GM13977 (cell line): ENCODE results near the gene PNMT.

Experiments
- DNase-seq: peaks from one replicate; pipeline ENCODE4 v3.0.0; 2012; ENCODE audit warnings: low spot score
- in situ Hi-C: fragments of 300-500 bp; cut with MboI; formaldehyde crosslinking; loops from one replicate; pipeline ENCODE4 v1.12.0; 2022; ENCODE audit warnings: low sequenced_read_pairs, low pct_unique_long_range_greater_than_20kb, mixed read lengths, inconsistent platforms; ENCODE audit not compliant: unreplicated experiment
- TF ChIP-seq, protein P1 (sequence below): IDR thresholded peaks from 2 replicates; pipeline ENCODE4 v1.5.1; 2012; ENCODE audit warnings: mild to moderate bottlenecking, control low read depth; ENCODE audit not compliant: insufficient read depth; ENCODE audit errors: extremely low read depth, missing control alignments

PNMT gene

DNA sequence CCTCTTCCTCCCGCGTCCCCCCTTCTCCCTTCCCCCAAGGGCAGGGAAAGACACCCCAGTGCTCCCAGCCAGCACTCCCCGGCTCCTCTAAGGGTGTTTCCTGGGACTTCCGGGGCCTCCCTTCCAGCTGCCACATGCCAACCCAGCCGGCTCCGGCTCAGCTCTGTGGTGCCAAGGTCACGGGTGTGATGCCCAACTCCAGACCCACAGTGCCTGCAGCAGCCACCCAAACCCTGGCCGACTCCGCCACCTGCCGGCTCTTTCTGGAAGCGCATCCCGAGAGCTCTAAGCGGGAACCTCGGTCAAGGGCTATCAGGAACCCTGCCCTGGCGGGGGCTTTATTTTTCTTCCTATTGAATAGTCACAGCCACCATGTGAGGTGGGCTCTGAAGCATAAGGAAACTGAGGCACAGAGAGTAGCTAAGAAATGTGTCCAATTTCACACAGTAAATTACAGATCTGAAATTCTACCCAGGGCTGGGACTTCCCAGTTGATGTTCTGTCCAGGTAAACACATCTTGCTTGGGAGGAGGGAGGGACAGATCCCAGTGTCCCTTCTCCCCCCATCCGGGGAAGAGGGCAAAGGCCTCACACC, 44.8 kb upstream of the PNMT start:
- in situ Hi-C loops = loop anchor here (10.0 kb wide), 1 partner anchor 131 kb away; no protein-coding TSS in a partner anchor
- TF ChIP-seq, protein P1, sequence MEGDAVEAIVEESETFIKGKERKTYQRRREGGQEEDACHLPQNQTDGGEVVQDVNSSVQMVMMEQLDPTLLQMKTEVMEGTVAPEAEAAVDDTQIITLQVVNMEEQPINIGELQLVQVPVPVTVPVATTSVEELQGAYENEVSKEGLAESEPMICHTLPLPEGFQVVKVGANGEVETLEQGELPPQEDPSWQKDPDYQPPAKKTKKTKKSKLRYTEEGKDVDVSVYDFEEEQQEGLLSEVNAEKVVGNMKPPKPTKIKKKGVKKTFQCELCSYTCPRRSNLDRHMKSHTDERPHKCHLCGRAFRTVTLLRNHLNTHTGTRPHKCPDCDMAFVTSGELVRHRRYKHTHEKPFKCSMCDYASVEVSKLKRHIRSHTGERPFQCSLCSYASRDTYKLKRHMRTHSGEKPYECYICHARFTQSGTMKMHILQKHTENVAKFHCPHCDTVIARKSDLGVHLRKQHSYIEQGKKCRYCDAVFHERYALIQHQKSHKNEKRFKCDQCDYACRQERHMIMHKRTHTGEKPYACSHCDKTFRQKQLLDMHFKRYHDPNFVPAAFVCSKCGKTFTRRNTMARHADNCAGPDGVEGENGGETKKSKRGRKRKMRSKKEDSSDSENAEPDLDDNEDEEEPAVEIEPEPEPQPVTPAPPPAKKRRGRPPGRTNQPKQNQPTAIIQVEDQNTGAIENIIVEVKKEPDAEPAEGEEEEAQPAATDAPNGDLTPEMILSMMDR = peak; percentile 93
- peak; percentile 87 for DNase-seq

DNA sequence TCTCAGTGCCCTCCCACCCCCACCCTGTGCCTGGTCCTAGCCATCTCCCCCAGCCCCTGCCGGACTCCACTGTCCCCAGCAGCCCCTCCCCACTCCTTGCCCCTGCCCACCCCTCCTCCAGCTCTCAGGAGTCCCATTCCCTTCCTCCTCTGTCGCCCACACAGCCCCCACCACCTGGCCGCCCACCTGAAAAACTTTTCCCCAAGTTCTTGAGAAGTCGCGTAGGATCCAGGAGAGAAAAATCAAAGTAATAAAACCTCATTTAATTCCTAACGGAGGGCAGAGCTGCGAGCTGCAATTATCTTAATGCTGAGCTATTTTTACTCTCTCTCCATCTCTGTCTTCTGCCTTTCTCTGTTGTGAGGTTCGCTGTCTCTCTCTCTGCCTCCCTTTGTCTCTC, 43.9 kb upstream of the PNMT start:
- in situ Hi-C loops = loop anchor here (10.0 kb wide), 1 partner anchor 130 kb away; no protein-coding TSS in a partner anchor
- TF ChIP-seq, protein P1 = no peak
- DNase-seq = no peak

DNA sequence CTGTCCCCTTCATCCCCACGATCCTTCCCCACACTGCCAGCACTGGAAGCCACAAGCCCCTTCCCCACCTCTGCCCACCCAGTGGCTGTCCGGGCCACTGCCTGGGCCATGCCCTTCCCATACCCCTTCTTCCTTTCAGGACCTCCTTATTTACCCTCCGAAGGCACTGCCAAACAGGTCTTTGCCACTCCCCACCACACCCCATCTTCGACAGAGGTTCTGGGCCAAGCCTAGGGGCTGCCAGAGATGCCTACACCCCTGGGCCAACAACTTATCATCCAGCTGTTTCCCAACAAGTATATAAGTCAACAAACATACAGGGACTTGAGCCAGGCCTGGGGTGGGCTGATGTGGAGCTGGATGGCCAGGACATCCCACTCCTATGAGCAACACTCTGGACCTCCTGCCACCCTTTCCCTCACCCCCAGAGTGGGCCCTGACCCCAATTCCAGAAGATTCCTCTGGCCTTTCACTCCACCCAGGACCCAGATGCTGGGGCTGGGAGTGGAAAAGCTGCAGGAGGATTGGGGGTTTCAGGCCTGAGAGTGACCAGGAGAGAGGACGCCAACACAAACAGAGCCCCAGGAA, 43.0 kb upstream of the PNMT start:
- TF ChIP-seq, protein P1 = no peak
- no peak for DNase-seq
- in situ Hi-C loops = loop anchor here (10.0 kb wide), 1 partner anchor 130 kb away; no protein-coding TSS in a partner anchor

DNA sequence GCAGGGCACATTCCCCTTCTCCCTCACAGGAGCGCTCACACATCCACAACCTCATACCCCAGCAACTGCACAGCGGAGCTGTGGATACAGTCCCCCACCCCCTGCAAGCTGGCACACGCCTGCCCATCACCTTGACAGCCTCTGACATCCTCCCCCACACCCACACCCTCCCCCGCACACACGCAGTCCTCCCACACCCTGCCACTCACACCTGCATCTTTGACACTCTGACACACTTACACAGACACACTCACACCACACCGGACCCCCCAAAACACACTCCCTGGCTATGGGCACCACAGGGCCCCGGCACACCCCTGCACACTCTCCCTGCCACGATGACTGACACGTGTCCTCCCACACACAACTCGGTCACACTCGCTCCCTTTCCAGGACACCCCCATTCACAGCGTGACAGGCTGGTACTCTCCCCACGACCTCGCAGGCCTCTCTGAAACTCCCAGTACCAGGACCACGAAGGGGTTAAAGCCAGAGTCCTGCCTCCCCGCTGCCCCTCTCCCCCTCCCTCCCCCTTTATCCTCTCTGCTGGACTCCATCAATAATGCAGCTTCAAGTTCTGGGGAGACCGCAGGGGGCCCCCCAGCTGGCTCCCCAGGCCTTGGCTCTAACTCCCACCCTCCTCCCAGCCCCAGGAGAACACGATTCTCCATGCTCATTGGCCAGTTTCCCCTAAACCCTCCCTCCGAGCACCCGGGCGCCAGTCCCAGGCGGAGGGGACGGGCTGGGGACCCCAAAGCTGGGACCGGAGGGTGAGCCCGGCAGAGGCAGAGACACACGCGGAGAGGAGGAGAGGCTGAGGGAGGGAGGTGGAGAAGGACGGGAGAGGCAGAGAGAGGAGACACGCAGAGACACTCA, 41.8 kb upstream of the PNMT start, which contains the start of gene PPP1R1B:
Gene PPP1R1B (plus strand): TSS at position 782 of the 876 bp plus-strand sequence. CDS start 441 bp downstream, outside the sequence.
- DNase-seq = no peak
- TF ChIP-seq, protein P1 = no peak
- in situ Hi-C loops = loop anchor here (10.0 kb wide), 1 partner anchor 128 kb away; no protein-coding TSS in a partner anchor

DNA sequence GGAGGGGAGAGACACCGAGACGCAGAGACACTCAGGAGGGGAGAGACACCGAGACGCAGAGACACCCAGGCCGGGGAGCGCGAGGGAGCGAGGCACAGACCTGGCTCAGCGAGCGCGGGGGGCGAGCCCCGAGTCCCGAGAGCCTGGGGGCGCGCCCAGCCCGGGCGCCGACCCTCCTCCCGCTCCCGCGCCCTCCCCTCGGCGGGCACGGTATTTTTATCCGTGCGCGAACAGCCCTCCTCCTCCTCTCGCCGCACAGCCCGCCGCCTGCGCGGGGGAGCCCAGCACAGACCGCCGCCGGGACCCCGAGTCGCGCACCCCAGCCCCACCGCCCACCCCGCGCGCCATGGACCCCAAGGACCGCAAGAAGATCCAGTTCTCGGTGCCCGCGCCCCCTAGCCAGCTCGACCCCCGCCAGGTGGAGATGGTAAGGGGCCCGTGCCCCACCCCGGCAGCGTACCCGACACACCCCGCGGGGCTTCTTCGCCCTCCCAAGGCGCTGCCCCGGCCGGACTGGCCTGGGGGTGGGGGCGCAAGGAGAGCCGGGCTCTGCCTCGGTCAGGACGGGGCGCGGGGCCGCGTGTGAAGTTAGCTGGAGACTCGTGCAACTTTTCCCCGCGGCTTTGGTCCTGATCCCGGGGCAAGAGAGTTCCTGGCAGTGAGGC, 41.1 kb upstream of the PNMT start:
- in situ Hi-C loops = loop anchor here (10.0 kb wide), 1 partner anchor 128 kb away; no protein-coding TSS in a partner anchor
- no peak for DNase-seq
- TF ChIP-seq, protein P1 = no peak
